Neural progenitor cell (in vitro differentiated cells): Measurements from ENCODE around the gene MS4A7. TPM values are rescaled to one million over a fixed set of nuclear protein-coding genes. Genes with fewer than 3 reads are reported as not detected.

Experiments
- DNase-seq: peaks from one replicate; pipeline ENCODE4 v3.0.0-alpha.2; 2016; ENCODE audit warnings: low spot score
- H2AFZ ChIP-seq: fragments of 200-600 bp; sonication (generic); replicated peaks from 2 replicates; pipeline ENCODE4 v1.6.1; 2016; ENCODE audit warnings: antibody characterized with exemption
- H3F3A ChIP-seq: fragments of 200-600 bp; sonication (generic); 2 replicates; pipeline ENCODE4 v1.6.1; 2016; ENCODE audit warnings: antibody characterized with exemption, low read depth
- H3K27ac ChIP-seq: fragments of 200-600 bp; sonication (generic); 2 replicates; pipeline ENCODE4 v1.5.1; 2016; ENCODE audit warnings: mild to moderate bottlenecking
- H3K27me3 ChIP-seq: fragments of 200-600 bp; sonication (generic); 2 replicates; pipeline ENCODE4 v1.6.1; 2016; ENCODE audit warnings: mild to moderate bottlenecking, moderate library complexity
- H3K36me3 ChIP-seq: fragments of 200-600 bp; sonication (generic); 2 replicates; pipeline ENCODE4 v1.5.1; 2016
- H3K4me1 ChIP-seq: fragments of 200-600 bp; sonication (generic); 2 replicates; pipeline ENCODE4 v1.6.1; 2016; ENCODE audit warnings: mixed run types
- H3K4me2 ChIP-seq: fragments of 200-600 bp; sonication (generic); 2 replicates; pipeline ENCODE4 v1.6.1; 2016
- H3K4me3 ChIP-seq: fragments of 200-600 bp; sonication (generic); 2 replicates; pipeline ENCODE4 v1.5.1; 2016
- H3K79me2 ChIP-seq: fragments of 200-600 bp; sonication (generic); 2 replicates; pipeline ENCODE4 v1.6.1; 2016; ENCODE audit warnings: low read depth
- H3K9ac ChIP-seq: fragments of 200-600 bp; sonication (generic); 2 replicates; pipeline ENCODE4 v1.6.1; 2016
- H3K9me3 ChIP-seq: fragments of 200-600 bp; sonication (generic); 2 replicates; pipeline ENCODE4 v1.5.1; 2016; ENCODE audit warnings: low read depth
- H4K20me1 ChIP-seq: fragments of 200-600 bp; sonication (generic); 2 replicates; pipeline ENCODE4 v1.6.1; 2016; ENCODE audit warnings: low read depth
- H3K27ac Mint-ChIP-seq: 3 replicates; pipeline ENCODE4 v1.8.0; 2021; ENCODE audit warnings: mixed read lengths
- H3K27me3 Mint-ChIP-seq: 2 replicates; pipeline ENCODE4 v1.8.0; 2022; ENCODE audit warnings: low read depth, mild to moderate bottlenecking, inconsistent platforms, moderate library complexity, mixed read lengths; ENCODE audit not compliant: insufficient read depth
- H3K36me3 Mint-ChIP-seq: 3 replicates; pipeline ENCODE4 v1.8.0; 2021; ENCODE audit warnings: mixed read lengths
- H3K4me1 Mint-ChIP-seq: 3 replicates; pipeline ENCODE4 v1.8.0; 2021; ENCODE audit warnings: mixed read lengths
- H3K4me3 Mint-ChIP-seq: 3 replicates; pipeline ENCODE4 v1.8.0; 2021; ENCODE audit warnings: mild to moderate bottlenecking, moderate library complexity, mixed read lengths
- H3K9me3 Mint-ChIP-seq: 3 replicates; pipeline ENCODE4 v1.8.0; 2020; ENCODE audit warnings: mixed read lengths
- CTCF ChIP-seq: fragments of 200-600 bp; sonication (generic); IDR thresholded peaks from 2 replicates; pipeline ENCODE4 v1.5.1; 2017; ENCODE audit warnings: antibody characterized with exemption, mild to moderate bottlenecking
- EZH2 ChIP-seq: fragments of 200-600 bp; sonication (generic); IDR thresholded peaks from 2 replicates; pipeline ENCODE4 v1.6.1; 2017; ENCODE audit warnings: antibody characterized with exemption, mild to moderate bottlenecking, moderate library complexity
- EZH2phosphoT487 ChIP-seq: fragments of 200-600 bp; sonication (generic); IDR thresholded peaks from 2 replicates; pipeline ENCODE4 v1.6.1; 2017; ENCODE audit warnings: antibody characterized with exemption
- total RNA-seq: library from RNA; depleted of rRNA; stranded (reverse); fragments of >200 nt; gene quantifications from 2 replicates; pipeline ENCODE4 v1.2.3, GENCODE V29; 2015; ENCODE audit warnings: low replicate concordance

Gene MS4A7, protein sequence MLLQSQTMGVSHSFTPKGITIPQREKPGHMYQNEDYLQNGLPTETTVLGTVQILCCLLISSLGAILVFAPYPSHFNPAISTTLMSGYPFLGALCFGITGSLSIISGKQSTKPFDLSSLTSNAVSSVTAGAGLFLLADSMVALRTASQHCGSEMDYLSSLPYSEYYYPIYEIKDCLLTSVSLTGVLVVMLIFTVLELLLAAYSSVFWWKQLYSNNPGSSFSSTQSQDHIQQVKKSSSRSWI
- not detected in 2 replicates for total RNA-seq

DNA sequence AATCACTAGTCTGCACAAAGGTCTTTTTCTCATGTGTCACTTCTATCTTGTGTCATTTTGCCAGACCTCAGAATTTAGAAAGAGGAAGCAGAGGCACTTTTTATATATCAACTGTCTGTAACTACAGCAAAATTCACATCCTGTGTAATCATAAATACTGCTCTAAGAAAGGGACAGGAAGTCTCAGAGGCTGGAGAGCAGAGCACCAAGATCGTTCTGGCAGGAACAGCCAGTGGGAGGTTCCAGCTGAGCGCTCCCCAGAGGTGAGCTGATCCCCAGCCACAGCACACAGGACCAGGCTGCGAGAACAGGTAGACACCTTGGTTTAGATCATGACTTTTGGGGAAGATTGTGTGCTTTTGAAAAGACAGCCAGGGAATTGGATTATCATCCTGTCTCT lies at the start of gene MS4A7:
TSS of gene MS4A7 (plus strand) at position 179 of the 400 bp plus-strand sequence. CDS start 4,610 bp downstream, outside the sequence.
- H3K9me3 Mint-ChIP-seq, result no peaks in the 10 kb centered on the region
- H3K9ac ChIP-seq, result no peak within 1 kb of the TSS
- no peaks in the 10 kb centered on the region for H3K4me1 ChIP-seq
- no peaks in the 10 kb centered on the region for H3F3A ChIP-seq
- no peak within 1 kb of the TSS for H3K27ac Mint-ChIP-seq
- no peaks in the 10 kb centered on the region for H3K79me2 ChIP-seq
- no peaks in the 10 kb centered on the region for H3K4me1 Mint-ChIP-seq
- no peak for TF ChIP-seq EZH2phosphoT487
- TF ChIP-seq EZH2, result no peak
- no peak for TF ChIP-seq CTCF
- H4K20me1 ChIP-seq, result no peaks in the 10 kb centered on the region
- H3K27me3 Mint-ChIP-seq, result peaks cover 2% of the 10 kb centered on the region
- H2AFZ ChIP-seq, result no peak within 1 kb of the TSS
- no peak within 1 kb of the TSS for H3K4me2 ChIP-seq
- no peaks in the 10 kb centered on the region for H3K36me3 ChIP-seq
- H3K9me3 ChIP-seq, result no peaks in the 10 kb centered on the region
- no peaks in the 10 kb centered on the region for H3K36me3 Mint-ChIP-seq
- H3K4me3 ChIP-seq, result no peak within 1 kb of the TSS
- H3K27ac ChIP-seq, result no peak within 1 kb of the TSS
- H3K4me3 Mint-ChIP-seq, result no peak within 1 kb of the TSS
- H3K27me3 ChIP-seq, result no peaks in the 10 kb centered on the region
- no peak for DNase-seq

- Histone ChIP-seq H3K4me1 (no peaks in the 10 kb centered on the region), H3F3A (no peaks in the 10 kb centered on the region), H3K27ac (no peak overlapping the region), H3K9ac (no peak overlapping the region), H3K4me3 (no peak overlapping the region), H3K27me3 (no peaks in the 10 kb centered on the region), H3K36me3 (no peaks in the 10 kb centered on the region), H4K20me1 (no peaks in the 10 kb centered on the region), H2AFZ (no peak overlapping the region), H3K4me2 (no peak overlapping the region), H3K79me2 (no peaks in the 10 kb centered on the region), H3K9me3 (no peaks in the 10 kb centered on the region)
- H3K27me3 Mint-ChIP-seq, result no peaks in the 10 kb centered on the region
- peaks cover 3% of the 10 kb centered on the region for H3K4me1 Mint-ChIP-seq
- no peak overlapping the region for H3K4me3 Mint-ChIP-seq
- H3K27ac Mint-ChIP-seq, result no peak overlapping the region
- DNase-seq, result no peak
- TF ChIP-seq EZH2, result no peak
- TF ChIP-seq EZH2phosphoT487, result no peak
- no peak for TF ChIP-seq CTCF
- H3K36me3 Mint-ChIP-seq, result peaks cover 2% of the 10 kb centered on the region
- peaks cover 21% of the 10 kb centered on the region for H3K9me3 Mint-ChIP-seq
Measured at GRCh38 chr11:60332846-60333245, 45.5 kb upstream of the MS4A7 start.

DNA sequence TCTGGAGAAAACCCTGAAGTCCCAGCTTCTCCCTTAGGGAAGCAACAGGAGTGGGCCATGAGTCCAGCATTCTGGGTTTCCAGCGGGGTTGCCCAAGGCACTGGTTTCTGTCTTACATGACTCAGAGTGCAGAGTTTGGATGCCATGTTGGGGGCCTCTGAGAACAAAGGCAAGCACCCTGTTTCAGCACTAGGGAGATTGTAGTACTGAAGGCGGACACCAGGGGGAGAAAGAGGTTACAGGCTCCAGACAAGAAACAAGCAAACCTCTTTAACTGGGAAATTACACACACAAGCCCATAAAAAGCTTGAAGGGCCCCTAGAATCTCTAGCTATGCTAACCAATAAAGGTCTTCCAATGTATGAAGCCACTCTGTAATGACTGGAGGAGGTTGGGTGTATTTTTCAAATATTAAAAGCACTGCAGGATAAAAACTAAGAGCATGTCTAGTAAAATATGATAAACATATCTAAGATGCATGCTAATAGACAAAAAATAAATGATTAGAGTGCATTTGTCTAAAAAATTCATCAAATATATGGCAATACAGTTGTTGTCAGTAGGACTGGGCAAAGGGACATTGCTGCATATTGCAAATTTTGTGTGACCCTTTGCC lies 44.2 kb upstream of the MS4A7 start:
- H3K27ac ChIP-seq, result no peak overlapping the region
- H3K9ac ChIP-seq, result no peak overlapping the region
- Mint-ChIP-seq H3K9me3 (peaks cover 16% of the 10 kb centered on the region), H3K27me3 (no peaks in the 10 kb centered on the region), H3K36me3 (peaks cover 2% of the 10 kb centered on the region), H3K4me1 (peaks cover 5% of the 10 kb centered on the region), H3K27ac (no peak overlapping the region), H3K4me3 (no peak overlapping the region)
- no peak overlapping the region for H3K4me3 ChIP-seq
- TF ChIP-seq EZH2phosphoT487, result no peak
- peak; percentile 69 for TF ChIP-seq CTCF
- no peaks in the 10 kb centered on the region for H3K4me1 ChIP-seq
- no peaks in the 10 kb centered on the region for H3F3A ChIP-seq
- no peaks in the 10 kb centered on the region for H3K9me3 ChIP-seq
- no peak overlapping the region for H3K4me2 ChIP-seq
- no peaks in the 10 kb centered on the region for H3K36me3 ChIP-seq
- no peaks in the 10 kb centered on the region for H3K27me3 ChIP-seq
- peak overlapping the region; percentile 90 for H2AFZ ChIP-seq
- no peaks in the 10 kb centered on the region for H4K20me1 ChIP-seq
- DNase-seq, result peak; percentile 68
- no peaks in the 10 kb centered on the region for H3K79me2 ChIP-seq
